Activated naive CD8-positive, alpha-beta T cell treated with anti-CD3 and anti-CD28 coated beads, Interleukin-2, amount 10 ng/mL, durations not matched to agents 7 days and 5 days (primary cell): ENCODE results near the gene ATP2C2. TPM values are rescaled to one million over a fixed set of nuclear protein-coding genes. Genes with fewer than 3 reads are reported as not detected.

Experiments used
- ATAC-seq: fragments of 150-1000 bp; cut with Tn5 transposase; one replicate; pipeline ENCODE4 v1.10.0; 2021; ENCODE audit warnings: low read depth, moderate library complexity
- POLR2A ChIA-PET: fragments of 350-600 bp; sonication (Branson Sonifier 250); formaldehyde crosslinking; loops from one replicate; lab custom pipeline; 2021; ENCODE audit warnings: antibody characterized with exemption; lab: Charles Lee
- DNase-seq: peaks from one replicate; pipeline ENCODE4 v3.0.0; 2021
- H3K27ac Mint-ChIP-seq: one replicate; pipeline ENCODE4 v1.8.0; 2022; ENCODE audit warnings: mild to moderate bottlenecking, mixed read lengths
- H3K27me3 Mint-ChIP-seq: one replicate; pipeline ENCODE4 v1.8.0; 2022; ENCODE audit warnings: mild to moderate bottlenecking, moderate library complexity, mixed read lengths
- H3K36me3 Mint-ChIP-seq: one replicate; pipeline ENCODE4 v1.8.0; 2021; ENCODE audit warnings: mild to moderate bottlenecking, mixed read lengths
- H3K4me1 Mint-ChIP-seq: one replicate; pipeline ENCODE4 v1.8.0; 2021; ENCODE audit warnings: mixed read lengths
- H3K4me3 Mint-ChIP-seq: one replicate; pipeline ENCODE4 v1.8.0; 2022; ENCODE audit warnings: mild to moderate bottlenecking, moderate library complexity, mixed read lengths
- H3K9me3 Mint-ChIP-seq: one replicate; pipeline ENCODE4 v1.8.0; 2021; ENCODE audit warnings: mixed read lengths
- total RNA-seq, 2 experiments: library from RNA; stranded (reverse); gene quantifications; one replicate each; pipeline ENCODE4 v1.2.3, GENCODE V29; 2021

The ATP2C2 gene
- total RNA-seq, 2 experiments from 2014 or later = not detected

DNA sequence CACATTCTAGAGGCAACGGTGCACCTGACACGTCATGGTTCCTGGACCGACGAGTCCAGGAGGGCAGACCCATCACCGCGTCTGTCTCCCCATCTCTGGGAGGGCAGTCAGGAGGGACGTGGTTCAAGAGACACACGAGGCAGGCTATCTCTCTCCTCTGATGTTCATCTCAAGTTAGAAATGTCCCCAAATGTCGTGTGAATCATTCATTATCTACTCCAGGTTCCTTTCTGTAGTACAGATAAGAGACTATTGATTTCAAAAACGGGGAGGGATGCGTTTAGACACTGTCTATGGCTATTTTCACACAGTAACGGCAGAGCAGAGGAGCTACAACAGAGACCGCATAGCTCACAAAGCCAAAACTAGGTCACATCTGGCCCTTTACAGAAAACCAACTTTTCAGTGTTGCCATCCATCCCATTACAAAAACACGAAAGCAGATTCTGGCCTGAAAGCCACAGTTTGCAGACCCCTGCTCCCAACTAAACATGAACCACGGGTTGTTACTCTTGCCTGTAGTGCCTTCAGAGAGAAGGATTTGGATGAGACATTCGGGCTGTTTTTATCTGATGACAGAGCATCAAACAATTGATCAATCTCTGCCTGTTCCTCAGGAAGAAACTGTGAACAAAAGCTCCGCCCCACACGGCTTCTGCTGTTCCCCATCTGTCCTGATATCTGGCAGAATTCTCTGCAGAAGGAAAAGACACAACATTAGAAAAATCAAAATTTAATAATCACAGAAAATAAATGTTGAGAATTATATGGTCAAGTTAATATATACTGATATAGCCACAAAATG lies 129.3 kb downstream of the ATP2C2 start:
- POLR2A ChIA-PET = no interaction called here
- H3K36me3 Mint-ChIP-seq = peaks cover 62% of the 10 kb centered on the region
- H3K4me1 Mint-ChIP-seq = no peaks in the 10 kb centered on the region

DNA sequence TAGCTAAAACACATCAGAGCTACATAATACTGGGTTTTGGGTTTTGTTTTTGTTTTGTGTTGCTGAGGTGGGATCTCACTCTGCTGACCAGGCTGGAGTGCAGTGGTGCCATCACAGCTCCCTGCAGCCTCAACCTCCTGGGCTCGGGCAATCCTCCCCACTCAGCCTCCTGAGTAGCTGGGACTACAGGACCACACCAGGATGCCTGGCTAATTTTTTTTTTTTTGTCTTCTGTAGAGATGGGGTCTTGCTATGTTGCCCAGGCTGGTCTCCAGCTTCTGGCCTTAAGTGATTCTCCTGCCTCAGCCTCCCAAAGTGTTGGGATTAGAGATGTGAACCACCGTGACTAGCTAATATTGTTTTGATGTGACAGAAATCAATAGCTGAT lies 129.9 kb downstream of the ATP2C2 start:
- POLR2A ChIA-PET = no interaction called here
- Mint-ChIP-seq H3K4me3 (no peak overlapping the region), H3K4me1 (no peaks in the 10 kb centered on the region), H3K27ac (no peak overlapping the region), H3K36me3 (peaks cover 59% of the 10 kb centered on the region), H3K27me3 (no peaks in the 10 kb centered on the region), H3K9me3 (peaks cover 9% of the 10 kb centered on the region)
- no peak for ATAC-seq
- DNase-seq = no peak

More for the DNA sequence above, 129.3 kb downstream of the ATP2C2 start:
- Mint-ChIP-seq H3K27me3 (no peaks in the 10 kb centered on the region), H3K9me3 (peaks cover 13% of the 10 kb centered on the region), H3K27ac (no peak overlapping the region), H3K4me3 (no peak overlapping the region)
- ATAC-seq = no peak
- DNase-seq = no peak

DNA sequence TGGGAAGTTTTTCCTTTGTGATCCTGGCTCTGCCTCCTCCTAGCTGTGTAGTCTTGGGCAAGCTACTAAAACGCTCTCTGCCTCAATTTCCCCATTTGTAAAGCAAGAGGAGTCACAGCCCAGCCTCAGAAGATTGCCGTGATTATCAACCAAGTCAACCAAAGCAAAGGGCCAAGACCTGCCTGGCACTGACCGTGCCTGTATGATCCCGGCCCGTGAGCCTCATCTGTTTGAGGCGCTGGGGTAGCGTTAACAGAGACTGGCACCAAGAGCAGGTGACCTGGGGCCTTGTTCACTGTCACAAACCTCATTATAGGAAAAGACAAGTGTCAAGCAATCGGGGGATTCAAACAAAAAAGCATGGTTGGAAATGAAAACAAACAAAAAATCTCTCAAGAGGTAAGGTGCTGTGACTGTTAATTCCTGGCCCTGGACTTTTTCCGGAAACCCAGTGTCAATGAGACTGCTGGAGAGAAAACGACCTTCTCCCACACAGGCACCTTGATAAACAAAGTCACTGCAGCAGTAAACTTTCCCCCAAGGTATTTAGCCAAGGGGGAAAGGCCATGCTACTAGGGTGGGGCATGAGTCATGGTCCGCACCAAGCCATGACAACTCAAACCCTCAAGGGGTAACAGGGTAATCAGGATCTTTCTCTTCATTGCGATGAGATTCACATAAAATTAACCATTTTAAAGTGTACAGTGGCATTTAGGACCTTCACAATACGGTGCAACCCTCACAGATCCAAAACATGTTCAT lies 130.7 kb downstream of the ATP2C2 start:
- DNase-seq = no peak
- POLR2A ChIA-PET = no interaction called here
- ATAC-seq = no peak
- Mint-ChIP-seq H3K27me3 (no peaks in the 10 kb centered on the region), H3K4me1 (no peaks in the 10 kb centered on the region), H3K4me3 (no peak overlapping the region), H3K9me3 (peaks cover 9% of the 10 kb centered on the region), H3K27ac (no peak overlapping the region), H3K36me3 (peaks cover 53% of the 10 kb centered on the region)

DNA sequence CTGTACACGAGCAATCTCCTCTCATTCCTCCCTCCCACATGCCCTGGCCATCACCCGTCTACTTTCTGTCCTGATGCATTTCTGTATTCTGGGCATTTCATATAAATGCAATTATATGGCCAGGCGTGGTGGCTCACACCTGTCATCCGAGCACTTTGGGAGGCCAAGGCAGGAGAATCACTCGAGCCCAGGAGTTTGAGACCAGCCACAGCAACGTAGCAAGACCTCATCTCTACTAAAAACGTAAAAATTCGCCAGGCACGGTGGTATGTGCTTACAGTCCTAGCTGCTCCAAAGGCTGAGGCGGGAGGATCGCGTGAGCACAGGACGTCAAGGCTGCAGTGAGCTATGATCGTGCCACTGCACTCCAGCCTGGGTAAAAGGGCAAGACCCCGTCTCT lies 131.3 kb downstream of the ATP2C2 start:
- Mint-ChIP-seq H3K4me3 (no peak overlapping the region), H3K9me3 (peaks cover 6% of the 10 kb centered on the region), H3K27ac (no peak overlapping the region), H3K36me3 (peaks cover 47% of the 10 kb centered on the region), H3K4me1 (peaks cover 3% of the 10 kb centered on the region), H3K27me3 (no peaks in the 10 kb centered on the region)
- POLR2A ChIA-PET = no interaction called here
- ATAC-seq (no peak), DNase-seq (no peak)

DNA sequence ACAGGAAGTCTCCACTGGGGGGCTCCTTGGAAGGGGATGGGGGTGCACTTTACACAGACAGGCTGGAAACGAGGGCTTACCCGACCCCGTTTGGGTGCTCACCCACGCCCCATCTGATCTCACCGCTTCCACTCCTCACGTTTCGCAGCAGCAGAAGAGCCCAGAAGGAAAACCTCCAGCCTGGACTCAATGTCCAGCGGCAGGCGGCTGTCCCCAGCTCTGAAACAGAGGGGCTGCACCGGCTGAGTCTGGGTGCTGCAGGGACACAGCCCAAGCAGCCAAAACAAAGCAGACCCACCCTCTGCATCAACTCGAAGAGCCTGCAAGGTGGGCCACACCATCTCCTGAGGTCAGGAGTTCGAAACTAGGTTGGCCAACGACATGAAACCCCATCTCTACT lies 132.2 kb downstream of the ATP2C2 start:
- Mint-ChIP-seq H3K27me3 (no peaks in the 10 kb centered on the region), H3K36me3 (peaks cover 38% of the 10 kb centered on the region), H3K4me1 (peaks cover 12% of the 10 kb centered on the region), H3K27ac (no peak overlapping the region), H3K4me3 (no peak overlapping the region), H3K9me3 (peaks cover 2% of the 10 kb centered on the region)
- no peak for ATAC-seq
- no peak for DNase-seq
- POLR2A ChIA-PET = no interaction called here

DNA sequence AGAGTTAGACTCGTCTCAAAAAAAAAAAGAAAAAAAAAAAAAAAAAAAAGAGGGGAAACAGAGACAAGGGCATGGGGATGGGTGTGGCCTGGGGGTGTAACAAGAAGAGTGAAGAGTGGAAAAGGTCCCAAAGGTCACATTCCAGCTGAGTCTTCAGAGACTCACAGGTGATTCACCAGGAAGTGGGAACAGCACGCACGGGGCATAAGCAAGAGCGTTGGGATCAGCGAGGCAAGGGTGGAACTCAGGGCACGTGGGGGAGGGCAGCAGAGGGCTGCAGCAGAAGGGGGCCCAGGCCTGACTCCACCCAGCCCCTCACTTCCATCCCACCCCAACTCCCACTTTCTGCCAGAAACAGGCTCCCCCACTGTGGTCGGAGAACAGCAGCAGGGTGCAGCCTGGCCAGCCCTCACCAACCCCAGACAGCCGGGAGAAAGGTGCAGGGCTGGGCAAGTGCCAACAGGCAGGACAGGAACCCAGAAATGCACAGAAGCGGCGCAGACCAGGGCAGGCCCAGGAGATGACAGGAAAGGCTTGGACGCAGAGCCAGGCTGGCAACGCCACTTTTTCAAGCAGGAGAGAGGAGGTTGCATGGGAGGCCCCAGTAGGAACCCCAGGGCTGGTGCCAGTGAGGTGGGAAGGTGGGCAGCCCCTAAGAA lies 132.9 kb downstream of the ATP2C2 start:
- H3K36me3 Mint-ChIP-seq = peaks cover 32% of the 10 kb centered on the region
- ATAC-seq (no peak), DNase-seq (peak; percentile 11)
- H3K4me1 Mint-ChIP-seq = peaks cover 16% of the 10 kb centered on the region
- POLR2A ChIA-PET = no interaction called here
- H3K9me3 Mint-ChIP-seq = no peaks in the 10 kb centered on the region
- H3K4me3 Mint-ChIP-seq = no peak overlapping the region
- no peaks in the 10 kb centered on the region for H3K27me3 Mint-ChIP-seq
- H3K27ac Mint-ChIP-seq = no peak overlapping the region

DNA sequence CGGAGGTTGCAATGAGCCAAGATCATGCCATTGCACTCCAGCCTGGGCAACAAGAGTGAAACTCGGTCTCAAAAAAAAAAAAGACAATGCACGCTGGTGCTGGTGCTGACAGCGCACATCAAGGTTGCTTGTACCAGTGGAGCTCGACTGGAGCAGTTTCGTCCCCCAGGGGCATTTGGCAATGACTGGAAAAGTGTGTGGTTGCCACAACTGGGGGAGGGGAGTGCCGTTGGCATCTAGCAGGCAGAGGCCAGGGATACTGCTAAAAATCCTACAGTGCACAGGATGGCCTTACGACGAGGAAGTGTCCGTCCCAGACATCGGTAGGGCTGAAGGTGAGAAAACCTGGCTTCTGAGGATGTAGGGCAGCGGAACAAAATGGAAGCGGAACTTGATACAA lies 133.7 kb downstream of the ATP2C2 start:
- H3K36me3 Mint-ChIP-seq = peaks cover 25% of the 10 kb centered on the region
- no peak overlapping the region for H3K4me3 Mint-ChIP-seq
- POLR2A ChIA-PET = no interaction called here
- ATAC-seq = no peak
- peak; percentile 10 for DNase-seq
- H3K4me1 Mint-ChIP-seq = peaks cover 21% of the 10 kb centered on the region
- H3K27me3 Mint-ChIP-seq = no peaks in the 10 kb centered on the region
- no peak overlapping the region for H3K27ac Mint-ChIP-seq
- H3K9me3 Mint-ChIP-seq = no peaks in the 10 kb centered on the region

DNA sequence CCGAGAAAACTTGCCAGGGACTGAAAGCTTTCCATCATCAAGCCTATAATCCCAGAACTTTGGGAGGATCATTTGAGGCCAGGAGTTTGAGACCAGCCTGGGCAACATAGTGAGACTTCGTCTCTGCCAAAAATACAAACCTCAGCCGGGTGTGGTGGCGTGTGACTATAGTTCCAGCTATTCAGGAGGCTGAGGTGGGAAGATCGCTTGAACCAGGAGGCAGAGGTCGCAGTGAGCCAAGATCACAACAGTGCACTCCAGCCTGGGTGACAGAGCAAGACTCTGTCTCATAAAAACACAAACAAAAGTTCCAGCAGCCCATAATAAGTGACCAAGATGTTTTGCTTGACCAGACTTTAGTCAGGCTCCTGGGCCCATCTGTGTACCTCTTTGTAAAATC lies 134.2 kb downstream of the ATP2C2 start:
- POLR2A ChIA-PET = no interaction called here
- Mint-ChIP-seq H3K4me3 (no peak overlapping the region), H3K36me3 (peaks cover 23% of the 10 kb centered on the region), H3K27me3 (no peaks in the 10 kb centered on the region), H3K27ac (peak overlapping the region; percentile 6), H3K9me3 (no peaks in the 10 kb centered on the region), H3K4me1 (peaks cover 24% of the 10 kb centered on the region)
- ATAC-seq = no peak
- no peak for DNase-seq

DNA sequence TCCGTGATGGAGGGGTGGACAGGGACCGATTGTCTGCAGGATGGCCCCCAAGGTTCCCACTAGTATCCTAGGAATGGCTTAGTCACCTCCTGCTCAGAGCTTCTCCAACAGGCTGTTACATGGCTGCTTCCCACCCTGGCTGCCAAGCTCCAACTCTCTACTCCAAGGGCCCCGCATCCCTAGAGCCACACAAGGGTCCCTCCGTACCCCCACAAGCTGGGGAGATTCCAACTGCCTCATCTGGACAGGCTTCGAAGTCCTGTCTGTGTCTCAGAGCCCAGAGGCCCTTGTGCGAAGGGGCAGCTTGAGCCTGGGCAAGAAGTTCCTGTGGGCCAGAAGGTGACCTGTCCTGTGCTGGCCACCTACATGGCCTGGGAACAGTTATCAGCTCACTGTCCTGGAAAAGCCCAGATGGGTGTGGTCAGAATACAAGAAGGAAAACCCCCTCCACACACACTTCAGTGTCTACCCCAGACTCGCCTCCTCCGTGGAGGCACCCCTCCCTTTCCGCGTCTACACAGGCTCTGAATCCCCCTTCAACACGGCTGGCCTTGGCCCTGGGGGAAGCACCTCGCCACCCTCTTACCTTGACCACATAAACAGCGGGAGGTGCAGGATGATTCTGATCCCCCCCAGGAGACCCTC lies 135.5 kb downstream of the ATP2C2 start:
- Mint-ChIP-seq H3K9me3 (no peaks in the 10 kb centered on the region), H3K4me1 (peaks cover 35% of the 10 kb centered on the region), H3K4me3 (peak overlapping the region; percentile 42), H3K36me3 (peaks cover 23% of the 10 kb centered on the region), H3K27me3 (no peaks in the 10 kb centered on the region), H3K27ac (peak overlapping the region; percentile 45)
- ATAC-seq (no peak), DNase-seq (peak; percentile 26)
- POLR2A ChIA-PET = interaction anchor here (1.7 to 3.2 kb wide), 2 partner anchors 50 to 235 kb away, joined by 4 to 14 read pairs; no protein-coding TSS in a partner anchor

DNA sequence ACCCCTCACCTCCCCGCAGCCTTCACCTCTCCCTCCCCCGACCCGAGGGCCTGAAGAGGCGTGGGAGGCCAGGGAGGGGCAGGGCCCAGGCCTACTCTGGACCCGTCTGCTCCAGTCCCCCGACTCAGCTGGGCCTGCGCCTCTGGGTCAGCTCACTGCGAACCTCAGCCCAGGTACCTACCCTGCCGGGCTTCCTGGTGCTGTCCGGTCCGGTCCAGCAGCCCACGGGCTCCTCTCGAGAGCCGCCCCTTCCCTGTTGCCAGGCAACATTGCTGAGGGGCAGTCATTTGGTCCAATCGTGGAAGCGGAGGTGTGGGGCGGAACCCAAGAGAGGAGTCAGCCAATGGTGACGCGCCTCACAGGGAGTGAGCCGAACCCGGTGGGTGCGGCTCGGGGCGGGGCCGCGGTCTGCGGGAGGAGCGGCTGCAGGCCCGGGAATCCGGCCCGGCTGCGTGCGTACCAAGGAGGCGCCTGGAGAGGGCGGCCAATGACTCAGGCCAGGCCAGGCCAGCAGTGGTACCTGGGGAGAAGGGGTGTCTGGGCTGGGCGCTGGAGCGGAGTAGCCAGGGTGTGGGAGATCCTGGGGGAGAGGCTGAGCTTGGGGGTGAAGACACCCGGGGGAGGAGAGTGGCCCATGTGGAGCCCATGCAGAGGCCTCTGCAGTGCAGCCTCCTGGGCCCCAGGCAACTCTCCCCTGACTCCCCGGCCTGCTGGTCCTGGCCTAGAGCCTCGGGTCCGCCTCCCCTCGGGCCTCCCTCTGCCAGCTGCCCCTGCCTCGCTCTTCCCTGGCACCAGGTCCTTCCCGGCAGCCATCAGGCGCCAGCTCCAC lies 136.3 kb downstream of the ATP2C2 start, which contains the start of gene MEAK7:
Gene MEAK7, minus strand, starts transcription at position 240 of the 829 bp plus-strand sequence. CDS start 6,573 bp downstream, outside the sequence.
- H3K4me3 Mint-ChIP-seq = peak within 1 kb of the TSS; percentile 81
- peaks cover 23% of the 10 kb centered on the region for H3K36me3 Mint-ChIP-seq
- H3K9me3 Mint-ChIP-seq = no peaks in the 10 kb centered on the region
- peak; percentile 99 for DNase-seq
- H3K27ac Mint-ChIP-seq = peak within 1 kb of the TSS; percentile 82
- H3K4me1 Mint-ChIP-seq = peaks cover 39% of the 10 kb centered on the region
- H3K27me3 Mint-ChIP-seq = no peaks in the 10 kb centered on the region
- peak; percentile 95 for ATAC-seq
- POLR2A ChIA-PET = interaction anchor here (1.5 to 3.2 kb wide), 5 partner anchors 15 to 388 kb away, joined by 3 to 14 read pairs (median 4); partner anchors contain the start of gene MBTPS1

DNA sequence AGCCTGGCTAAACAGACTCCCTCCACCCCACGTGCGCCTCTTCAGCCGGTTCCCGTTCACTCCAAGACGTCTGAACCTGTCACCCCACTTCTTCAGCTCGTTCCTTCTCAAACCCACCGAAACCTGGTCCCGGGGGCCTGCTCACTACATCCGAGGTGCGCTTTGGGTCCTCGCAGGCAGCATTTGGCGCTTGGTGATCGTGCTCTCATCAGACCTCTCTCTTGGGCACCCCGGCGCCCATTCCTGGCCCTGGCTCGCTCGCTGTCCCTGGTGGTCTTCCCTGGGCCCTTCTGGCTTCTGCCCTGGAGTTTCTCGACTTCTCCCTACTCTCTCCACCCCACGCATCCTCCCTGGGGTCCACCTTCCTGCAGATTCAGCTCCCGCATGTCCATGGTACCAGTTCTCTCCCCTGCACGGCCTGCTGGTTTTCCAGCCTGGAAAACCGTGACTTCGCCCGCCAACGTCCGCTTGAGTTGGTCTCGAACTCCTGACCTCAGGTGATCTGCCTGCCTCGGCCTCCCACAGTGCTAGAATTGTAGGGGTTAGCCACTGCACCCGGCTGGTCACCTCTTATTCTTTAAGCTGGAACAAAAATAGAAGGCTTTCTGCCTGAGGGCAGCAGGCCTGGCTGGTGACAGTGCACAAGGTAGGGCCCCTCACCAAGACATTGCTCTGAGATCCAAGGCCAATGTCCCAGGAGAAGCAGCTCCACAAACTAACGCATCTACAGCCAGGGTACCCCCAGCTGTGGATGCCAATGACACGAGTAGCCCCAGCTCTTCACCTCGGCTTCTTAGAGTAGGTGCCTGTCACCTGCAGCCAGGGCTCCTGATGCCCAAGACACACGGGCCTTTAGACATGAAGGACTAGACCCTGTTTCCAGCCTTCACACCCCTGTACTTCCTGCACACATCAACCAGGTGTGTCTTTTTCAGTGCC lies 137.2 kb downstream of the ATP2C2 start:
- no peaks in the 10 kb centered on the region for H3K27me3 Mint-ChIP-seq
- H3K9me3 Mint-ChIP-seq = no peaks in the 10 kb centered on the region
- POLR2A ChIA-PET = interaction anchor here (0.6 to 3.2 kb wide), 8 partner anchors 10 to 389 kb away, joined by 3 to 14 read pairs (median 4); partner anchors contain the start of genes COTL1 and MBTPS1
- no peak for DNase-seq
- H3K4me1 Mint-ChIP-seq = peaks cover 42% of the 10 kb centered on the region
- peak overlapping the region; percentile 81 for H3K4me3 Mint-ChIP-seq
- peaks cover 16% of the 10 kb centered on the region for H3K36me3 Mint-ChIP-seq
- no peak for ATAC-seq
- H3K27ac Mint-ChIP-seq = peak overlapping the region; percentile 82
